Activated CD4-positive, alpha-beta T cell treated with anti-CD3 and anti-CD28 coated beads, Interleukin-2, Interleukin-4, amounts not matched to agents 100 ng/mL and 50 ng/mL, durations not matched to agents 16 hours and 8 hours (primary cell): ENCODE results near the gene ABHD3.
"Not testable (repeated sequence)": the region's sequence is repeated elsewhere in the genome, so short reads cannot be mapped to it uniquely, and the experiment has no call there.

ENCODE experiments used
- DNase-seq: peaks from one replicate; pipeline ENCODE4 v3.0.0-alpha.2; 2020; ENCODE audit warnings: low spot score

ABHD3 gene

DNA sequence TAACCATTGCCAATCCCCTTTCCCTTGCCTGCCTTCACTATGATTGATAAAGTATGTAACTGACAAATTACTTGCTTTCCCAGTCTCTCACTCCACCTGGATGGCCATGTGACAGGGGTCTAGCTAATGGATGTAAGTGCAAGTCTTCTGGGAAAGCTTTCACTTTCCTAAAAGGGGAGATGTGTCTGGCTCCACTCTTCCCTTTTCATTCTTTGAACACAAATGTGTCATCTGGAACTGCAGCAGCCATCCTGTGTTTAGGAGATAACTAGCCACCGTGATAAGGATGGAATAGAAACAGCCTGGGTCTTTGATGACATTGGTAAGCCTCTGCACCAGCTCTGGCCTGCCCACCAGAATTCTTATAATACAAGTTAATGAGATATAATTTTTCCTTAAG, 54.3 kb downstream of the ABHD3 start:
- DNase-seq = no peak

DNA sequence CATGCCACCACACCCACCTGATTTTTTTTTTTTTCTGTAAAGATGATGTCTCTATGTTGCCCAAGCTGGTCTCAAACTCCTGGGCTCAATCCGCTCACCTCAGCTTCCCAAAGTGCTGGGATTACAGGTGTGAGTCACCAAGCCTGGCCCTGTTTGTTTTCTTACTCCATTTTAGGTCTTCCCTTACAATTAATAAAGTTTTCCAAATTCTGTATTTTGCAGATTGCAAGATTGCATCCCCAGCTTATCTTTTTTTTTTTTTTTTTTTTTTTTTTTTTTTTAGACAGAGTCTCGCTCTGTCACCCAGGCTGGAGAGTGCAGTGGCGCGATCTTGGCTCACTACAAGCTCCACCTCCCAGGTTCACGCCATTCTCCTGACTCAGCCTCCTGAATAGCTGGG, 64.2 kb downstream of the ABHD3 start:
- DNase-seq = not testable (repeated sequence)

- DNase-seq = no peak
These were observed 65.8 kb downstream of the ABHD3 start for GRCh38 chr18:21638822-21639221.

GRCh38 chr18:21636769-21637168, 67.8 kb downstream of the ABHD3 start:
- DNase-seq = no peak

- no peak for DNase-seq
These were observed 69.9 kb downstream of the ABHD3 start for GRCh38 chr18:21634588-21635199.

DNA sequence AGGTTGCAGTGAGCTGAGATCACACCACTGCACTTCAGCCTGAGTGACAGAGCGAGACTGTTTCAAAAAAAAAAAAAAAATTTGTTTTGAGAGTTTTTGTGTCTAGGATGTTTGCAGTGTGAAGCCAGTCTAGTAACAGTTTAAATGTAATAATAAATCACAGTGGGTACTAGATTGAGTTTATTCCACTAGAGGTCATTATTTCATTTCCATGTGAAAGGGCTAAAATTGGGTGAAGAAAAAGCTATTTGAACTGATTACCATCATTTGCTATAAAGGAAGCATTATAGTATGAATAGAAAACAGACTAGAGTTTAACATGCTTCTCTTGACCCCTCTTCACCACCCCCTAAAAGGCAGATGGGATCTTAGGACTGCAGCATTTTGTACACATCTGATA, 72.2 kb downstream of the ABHD3 start:
- DNase-seq = no peak

GRCh38 chr18:21629089-21629832, 75.3 kb downstream of the ABHD3 start:
- DNase-seq = no peak

DNA sequence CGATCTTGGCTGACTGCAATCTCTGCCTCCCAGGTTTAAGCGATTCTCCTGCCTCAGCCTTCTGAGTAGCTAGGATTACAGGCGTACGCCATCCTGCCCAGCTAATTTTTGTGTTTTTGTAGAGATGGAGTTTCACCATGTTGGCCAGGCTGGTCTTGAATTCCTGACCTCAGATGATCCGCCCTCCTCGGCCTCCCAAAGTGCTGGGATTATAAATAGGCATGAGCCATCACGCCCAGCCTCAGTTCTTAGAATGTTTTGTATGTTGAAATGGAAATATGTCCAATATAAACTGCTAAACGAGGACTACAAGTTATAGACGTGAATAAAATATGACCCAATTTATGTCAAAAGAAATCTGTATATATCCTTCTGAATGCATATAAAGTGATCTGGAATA, 82.9 kb downstream of the ABHD3 start:
- DNase-seq = not testable (repeated sequence)

DNA sequence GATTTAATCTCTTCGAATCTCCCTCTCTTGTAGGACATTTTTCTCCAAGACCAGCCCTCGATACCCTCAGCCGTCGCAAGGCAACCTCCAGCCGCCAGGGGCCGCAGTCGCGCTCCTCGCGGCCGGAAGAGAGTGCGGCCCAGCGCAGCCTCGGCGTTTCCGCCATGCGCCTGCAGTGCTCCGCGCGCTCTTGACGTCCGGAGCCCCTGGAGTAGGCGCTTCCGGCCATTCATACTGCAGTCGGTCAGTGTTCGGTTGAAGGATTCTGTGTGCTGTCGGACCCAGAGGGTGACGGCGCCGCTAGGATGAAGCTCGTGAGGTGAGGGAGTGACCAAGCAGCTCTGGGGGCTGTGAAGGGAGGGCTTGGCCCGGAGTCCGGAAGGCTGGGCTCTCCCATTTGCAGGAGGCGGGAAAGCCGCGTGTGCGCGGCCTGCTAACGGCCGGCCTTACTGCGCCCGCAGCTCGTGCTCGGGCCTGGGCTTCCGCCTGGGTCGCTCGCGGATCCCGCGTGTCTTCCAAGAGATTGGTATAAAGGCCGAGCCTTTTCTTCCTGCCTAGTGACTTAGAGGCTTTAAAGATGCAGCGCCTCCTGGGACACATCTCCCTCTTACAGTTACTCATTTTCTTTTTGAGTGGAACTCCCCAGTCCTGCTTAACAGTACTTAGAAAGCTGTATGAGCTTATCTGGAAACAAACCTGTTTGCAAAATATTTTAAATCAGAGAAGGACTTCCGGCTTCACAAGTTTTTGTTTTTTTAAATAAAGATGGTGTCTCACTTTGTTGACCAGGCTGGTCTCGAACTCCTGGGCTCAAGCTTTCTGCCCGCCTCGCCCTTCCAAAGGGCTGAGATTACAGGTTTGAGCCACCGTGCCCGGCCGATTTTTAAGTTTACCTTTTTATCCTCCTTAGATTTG, 92.2 kb downstream of the ABHD3 start, which contains the start of gene SNRPD1:
Gene SNRPD1 (plus strand): TSS at position 190 of the 915 bp plus-strand sequence. CDS start 116 bp downstream, at position 306.
- DNase-seq = peak; percentile 93

DNA sequence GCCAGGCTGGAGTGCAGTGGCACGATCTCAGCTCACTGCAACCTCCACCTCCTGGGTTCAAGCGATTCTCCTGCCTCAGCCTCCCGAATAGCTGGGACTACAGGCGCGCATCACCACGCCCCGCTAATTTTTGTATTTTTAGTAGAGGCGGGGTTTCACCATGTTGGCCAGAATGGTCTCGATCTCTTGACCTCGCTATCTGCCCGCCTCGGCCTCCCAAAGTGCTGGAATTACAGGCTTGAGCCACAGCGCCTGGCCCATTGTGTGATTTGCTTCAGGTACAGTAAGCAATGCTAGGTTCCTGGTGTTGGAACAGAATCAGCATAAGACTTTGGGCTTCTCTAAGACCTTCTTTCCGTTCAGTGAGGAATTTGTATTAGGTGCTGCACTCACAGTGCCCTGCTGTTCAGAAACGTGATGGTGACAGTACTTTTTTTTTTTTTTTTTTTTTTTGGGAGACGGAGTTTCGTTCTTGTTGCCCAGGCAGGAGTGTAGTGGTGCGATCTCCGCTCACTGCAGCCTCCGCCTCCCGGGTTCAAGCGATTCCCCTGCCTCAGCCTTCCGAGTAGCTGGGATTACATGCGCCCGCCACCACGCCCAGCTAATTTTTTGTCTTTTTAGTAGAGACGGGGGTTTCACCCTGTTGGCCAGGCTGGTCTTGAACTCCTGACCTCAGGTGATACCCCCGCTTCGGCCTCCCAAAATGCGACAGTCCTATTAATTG, 93.0 kb downstream of the ABHD3 start:
- not testable (repeated sequence) for DNase-seq

DNA sequence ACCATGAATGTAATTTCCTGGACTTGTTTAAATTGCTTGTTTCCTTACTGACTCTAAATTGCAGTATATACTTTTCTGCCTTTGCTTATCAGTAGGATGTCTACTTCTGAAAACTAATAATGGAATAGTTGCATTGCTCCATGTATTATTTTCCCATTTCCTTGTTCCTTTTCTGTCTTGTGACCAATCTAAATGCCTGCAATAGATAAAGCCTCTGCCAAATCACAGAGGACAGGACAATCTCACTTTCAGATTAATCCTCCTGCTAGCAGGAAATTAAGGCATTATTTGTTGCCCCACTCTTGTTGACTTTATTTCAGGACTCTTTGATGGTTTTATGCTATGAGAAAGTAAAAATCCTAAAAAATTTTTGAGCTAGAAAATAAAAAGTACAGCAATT, 99.4 kb downstream of the ABHD3 start:
- DNase-seq = no peak

GRCh38 chr18:21604671-21605070, 99.9 kb downstream of the ABHD3 start:
- no peak for DNase-seq

- DNase-seq = no peak
These were observed 102.3 kb downstream of the ABHD3 start for GRCh38 chr18:21602299-21602587.
